CD14-positive monocyte (primary cell): ENCODE data around the gene EPB41L2. TPM values are rescaled to one million over a fixed set of nuclear protein-coding genes. Genes with fewer than 3 reads are reported as not detected.
A peak's percentile ranks its signal among the peaks of the same experiment; 100 is the strongest.

Source experiments
- DNase-seq, 3 donors: peaks; one replicate each; pipeline ENCODE4 v3.0.0-alpha.2; 2011 to 2022
- H2AFZ ChIP-seq: 2 replicates; pipeline ENCODE4 v1.6.0; 2012; ENCODE audit warnings: mild to moderate bottlenecking, low read depth, low read length, inconsistent platforms; ENCODE audit not compliant: insufficient read depth, poor library complexity, severe bottlenecking
- H3K27ac ChIP-seq, 2 donors: 1 replicate in 1 of 2; 2 replicates in 1 of 2; pipeline ENCODE4 v1.5.1; 2012 to 2013; ENCODE audit warnings: low read length in 2 of 2, control low read depth in 1 of 2, inconsistent platforms in 1 of 2, low read depth in 1 of 2, mild to moderate bottlenecking in 1 of 2
- H3K27me3 ChIP-seq, 2 donors: one replicate each; pipeline versions ENCODE4 v1.6.0 to v1.6.1; 2011 to 2013; ENCODE audit warnings: low read length in 2 of 2; ENCODE audit not compliant: control insufficient read depth in 2 of 2, insufficient read depth in 2 of 2
- H3K36me3 ChIP-seq, 2 donors: replicated peaks in 1 of 2; 1 replicate in 1 of 2; 2 replicates in 1 of 2; pipeline versions ENCODE4 v1.5.1 to v1.6.1; 2012 to 2013; ENCODE audit warnings: low read length in 2 of 2, control low read depth in 1 of 2, inconsistent platforms in 1 of 2, mild to moderate bottlenecking in 1 of 2; ENCODE audit not compliant: insufficient read depth in 2 of 2, control insufficient read depth in 1 of 2
- H3K4me1 ChIP-seq, 2 donors: 1 replicate in 1 of 2; 2 replicates in 1 of 2; pipeline versions ENCODE4 v1.5.1 to v1.6.1; 2012 to 2013; ENCODE audit warnings: low read length in 2 of 2, control low read depth in 1 of 2, inconsistent platforms in 1 of 2, mild to moderate bottlenecking in 1 of 2, moderate library complexity in 1 of 2; ENCODE audit not compliant: insufficient read depth in 2 of 2, control insufficient read depth in 1 of 2
- H3K4me2 ChIP-seq: replicated peaks from 2 replicates; pipeline ENCODE3; 2012; ENCODE audit warnings: low read length, moderate library complexity, mild to moderate bottlenecking; ENCODE audit not compliant: poor library complexity, severe bottlenecking; ENCODE audit errors: extremely low read depth
- H3K4me3 ChIP-seq, 3 experiments: fragments of 200-600 bp in 1 of 3; sonication (generic) in 1 of 3; replicated peaks in 1 of 3; 1 replicate in 2 of 3; 2 replicates in 1 of 3; pipeline ENCODE4 v1.5.1; 2011 to 2013; ENCODE audit warnings: low read length in 3 of 3, mild to moderate bottlenecking in 3 of 3, control low read depth in 2 of 3, low read depth in 2 of 3, inconsistent platforms in 1 of 3, moderate library complexity in 1 of 3
- H3K79me2 ChIP-seq: 2 replicates; pipeline ENCODE4 v1.6.0; 2012; ENCODE audit warnings: mild to moderate bottlenecking, control low read depth, inconsistent platforms, low read length, moderate library complexity; ENCODE audit not compliant: insufficient read depth
- H3K9ac ChIP-seq: 2 replicates; pipeline ENCODE4 v1.6.0; 2017; ENCODE audit warnings: low read length, mild to moderate bottlenecking; ENCODE audit not compliant: insufficient read depth, poor library complexity, severe bottlenecking
- H3K9me3 ChIP-seq, 2 donors: replicated peaks in 1 of 2; 1 replicate in 1 of 2; 2 replicates in 1 of 2; pipeline versions ENCODE4 v1.5.1 to v1.6.1; 2012 to 2013; ENCODE audit warnings: low read length in 2 of 2, control low read depth in 1 of 2; ENCODE audit not compliant: control insufficient read depth in 1 of 2, insufficient read depth in 1 of 2
- H4K20me1 ChIP-seq: 2 replicates; pipeline ENCODE4 v1.6.0; 2012; ENCODE audit warnings: mild to moderate bottlenecking, low read length, control low read depth, moderate library complexity; ENCODE audit not compliant: insufficient read depth
- H3K27ac Mint-ChIP-seq, 7 donors: one replicate each; pipeline ENCODE4 v1.8.0; 2020; ENCODE audit warnings: mild to moderate bottlenecking in 7 of 7, mixed read lengths in 7 of 7, moderate library complexity in 6 of 7, inconsistent platforms in 2 of 7
- H3K27me3 Mint-ChIP-seq, 3 donors: one replicate each; pipeline ENCODE4 v1.8.0; 2021 to 2022; ENCODE audit warnings: low read depth in 3 of 3, mild to moderate bottlenecking in 3 of 3, mixed read lengths in 3 of 3, moderate library complexity in 3 of 3, inconsistent platforms in 1 of 3
- H3K36me3 Mint-ChIP-seq, 2 donors: one replicate each; pipeline ENCODE4 v1.8.0; 2020; ENCODE audit warnings: mixed read lengths in 2 of 2, inconsistent platforms in 1 of 2, mild to moderate bottlenecking in 1 of 2
- H3K4me1 Mint-ChIP-seq: one replicate; pipeline ENCODE4 v1.8.0; 2020; ENCODE audit warnings: mild to moderate bottlenecking, mixed read lengths
- H3K4me3 Mint-ChIP-seq, 2 donors: one replicate each; pipeline ENCODE4 v1.8.0; 2020; ENCODE audit warnings: mild to moderate bottlenecking in 2 of 2, mixed read lengths in 2 of 2, moderate library complexity in 1 of 2
- H3K9me3 Mint-ChIP-seq, 7 donors: one replicate each; pipeline ENCODE4 v1.8.0; 2020 to 2022; ENCODE audit warnings: mixed read lengths in 7 of 7, mild to moderate bottlenecking in 6 of 7, moderate library complexity in 6 of 7, inconsistent platforms in 2 of 7
- WGBS: methylation state at CpG from one replicate; pipeline ENCODE4 v1.1.5; 2013; ENCODE audit warnings: missing lambda C conversion rate; ENCODE audit not compliant: insufficient coverage; 5-methylcytosine and 5-hydroxymethylcytosine counted together
- intact Hi-C, 2 donors: fragments of 100-400 bp; cut with micrococcal nuclease; formaldehyde crosslinking; loops; one replicate each; pipeline versions ENCODE4 v1.15.0 to v1.15.1; 2023
- polyA plus RNA-seq, 3 donors: library from polyadenylated mRNA; depleted of rRNA in 1 of 3; unstranded in 2 of 3; stranded (reverse) in 1 of 3; fragments of 300-500 nt in 2 of 3; fragments of >200 nt in 1 of 3; fragmentation: Illumina TruSeq in 2 of 3; gene quantifications; 1 replicate in 2 of 3; 2 replicates in 1 of 3; pipeline ENCODE4 v1.2.3, GENCODE V29; 2012 to 2021
- TF ChIP-seq, protein P1 (sequence below): fragments of 200-600 bp; IDR thresholded peaks from one replicate; pipeline ENCODE4 v1.8.0; 2022; ENCODE audit warnings: antibody characterized with exemption, mild to moderate bottlenecking

EPB41L2 gene
- polyA plus RNA-seq, 3 donors = 3.4 to 7.2 (median 4.6) TPM

DNA sequence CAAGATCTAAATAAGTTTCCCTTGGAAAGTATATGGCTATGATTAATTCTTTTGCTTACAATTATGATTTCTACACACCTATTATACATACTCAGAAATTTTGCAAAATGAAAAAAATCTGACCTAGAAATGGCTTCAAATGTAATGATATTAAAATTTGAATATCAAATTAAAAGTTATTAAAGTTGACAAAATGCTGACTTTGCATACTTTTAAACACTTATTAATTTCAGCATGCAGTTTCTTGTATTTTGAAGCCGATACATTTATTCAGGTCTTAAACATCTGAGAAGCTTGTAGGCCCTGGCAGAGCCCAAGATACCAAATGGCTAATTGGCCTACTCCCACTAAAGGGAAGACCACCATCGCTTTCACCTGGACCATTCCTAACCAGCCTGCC, 176.1 kb downstream of the EPB41L2 start:
- Histone ChIP-seq H3K36me3 (no peaks in the 10 kb centered on the region), H4K20me1 (no peaks in the 10 kb centered on the region), H3K4me2 (no peak overlapping the region), H2AFZ (no peak overlapping the region), H3K9me3 (no peaks in the 10 kb centered on the region), H3K27ac (no peak overlapping the region), H3K9ac (no peak overlapping the region), H3K27me3 (no peaks in the 10 kb centered on the region), H3K4me1 (no peaks in the 10 kb centered on the region), H3K4me3 (no peak overlapping the region), H3K79me2 (no peaks in the 10 kb centered on the region)
- no peak for DNase-seq
- TF ChIP-seq, protein P1, sequence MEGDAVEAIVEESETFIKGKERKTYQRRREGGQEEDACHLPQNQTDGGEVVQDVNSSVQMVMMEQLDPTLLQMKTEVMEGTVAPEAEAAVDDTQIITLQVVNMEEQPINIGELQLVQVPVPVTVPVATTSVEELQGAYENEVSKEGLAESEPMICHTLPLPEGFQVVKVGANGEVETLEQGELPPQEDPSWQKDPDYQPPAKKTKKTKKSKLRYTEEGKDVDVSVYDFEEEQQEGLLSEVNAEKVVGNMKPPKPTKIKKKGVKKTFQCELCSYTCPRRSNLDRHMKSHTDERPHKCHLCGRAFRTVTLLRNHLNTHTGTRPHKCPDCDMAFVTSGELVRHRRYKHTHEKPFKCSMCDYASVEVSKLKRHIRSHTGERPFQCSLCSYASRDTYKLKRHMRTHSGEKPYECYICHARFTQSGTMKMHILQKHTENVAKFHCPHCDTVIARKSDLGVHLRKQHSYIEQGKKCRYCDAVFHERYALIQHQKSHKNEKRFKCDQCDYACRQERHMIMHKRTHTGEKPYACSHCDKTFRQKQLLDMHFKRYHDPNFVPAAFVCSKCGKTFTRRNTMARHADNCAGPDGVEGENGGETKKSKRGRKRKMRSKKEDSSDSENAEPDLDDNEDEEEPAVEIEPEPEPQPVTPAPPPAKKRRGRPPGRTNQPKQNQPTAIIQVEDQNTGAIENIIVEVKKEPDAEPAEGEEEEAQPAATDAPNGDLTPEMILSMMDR = no peak
- no peaks in the 10 kb centered on the region for H3K36me3 Mint-ChIP-seq
- intact Hi-C loops = loop anchor here (5.0 kb wide), 3 partner anchors 230 to 650 kb away; no protein-coding TSS in a partner anchor
- H3K4me1 Mint-ChIP-seq = peaks cover 6% of the 10 kb centered on the region
- peaks cover 0 to 3% (median 0%) of the 10 kb centered on the region in 3 donors for H3K27me3 Mint-ChIP-seq
- H3K27ac Mint-ChIP-seq = no peak overlapping the region
- WGBS = 100% methylated on average over 2 of the region's 2 CpGs
- H3K4me3 Mint-ChIP-seq = no peak overlapping the region
- H3K9me3 Mint-ChIP-seq = no peaks in the 10 kb centered on the region

DNA sequence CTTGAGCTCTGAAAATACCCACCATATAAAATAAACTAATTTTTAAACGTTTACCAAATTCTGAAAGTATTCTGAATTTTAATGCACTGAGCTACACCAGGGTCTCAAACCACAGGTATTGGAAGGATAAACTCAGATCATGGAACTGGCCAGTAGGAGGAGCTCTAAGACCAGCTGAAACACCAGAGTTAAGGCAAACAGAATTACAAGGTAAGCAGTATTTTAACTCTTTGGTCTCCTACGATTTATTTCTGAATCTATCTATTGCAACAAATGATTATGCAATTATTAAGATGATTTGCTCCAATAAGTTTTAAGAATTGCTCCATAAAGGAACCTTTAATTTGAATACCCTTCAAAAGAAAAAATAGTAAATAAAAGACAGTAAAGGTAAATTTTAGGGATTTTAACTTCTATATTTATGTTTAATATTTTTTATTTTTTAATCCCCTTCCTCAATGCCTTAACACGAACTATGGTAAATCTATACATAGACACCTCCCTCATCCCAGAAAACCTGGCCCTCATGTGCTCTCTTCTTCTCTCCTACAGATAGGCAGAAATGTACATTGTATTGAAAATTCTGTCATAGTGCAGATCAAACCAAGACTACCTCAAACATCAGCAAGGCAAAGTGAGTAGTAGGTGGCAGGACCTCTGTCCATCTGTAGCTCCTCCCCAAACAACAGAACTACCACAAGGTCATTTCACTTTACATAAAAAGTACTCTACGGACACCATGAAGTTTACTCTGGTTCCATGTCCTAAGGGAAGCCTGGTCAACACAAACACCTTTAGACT, 177.5 kb downstream of the EPB41L2 start:
- H3K27me3 ChIP-seq = no peaks in the 10 kb centered on the region
- H3K4me3 ChIP-seq = no peak overlapping the region
- no peaks in the 10 kb centered on the region for H3K4me1 ChIP-seq
- TF ChIP-seq, protein P1 = peak; percentile 96
- no peaks in the 10 kb centered on the region for H3K9me3 ChIP-seq
- peak; percentile 60 to 64 (median 64) for DNase-seq
- H3K36me3 Mint-ChIP-seq = peaks cover 0 to 2% of the 10 kb centered on the region in 2 donors
- peaks cover 6% of the 10 kb centered on the region for H3K4me1 Mint-ChIP-seq
- WGBS = 100% methylated on average over 1 of the region's 4 CpGs
- H2AFZ ChIP-seq = no peak overlapping the region
- H3K36me3 ChIP-seq = no peaks in the 10 kb centered on the region
- H3K9me3 Mint-ChIP-seq = no peaks in the 10 kb centered on the region
- H3K27ac Mint-ChIP-seq = no peak overlapping the region
- H3K4me3 Mint-ChIP-seq = no peak overlapping the region
- H4K20me1 ChIP-seq = no peaks in the 10 kb centered on the region
- H3K4me2 ChIP-seq = no peak overlapping the region
- no peak overlapping the region for H3K27ac ChIP-seq
- H3K27me3 Mint-ChIP-seq = peaks cover 0 to 3% (median 0%) of the 10 kb centered on the region in 3 donors
- intact Hi-C loops = loop anchor here (5.0 kb wide), 3 partner anchors 232 to 652 kb away; no protein-coding TSS in a partner anchor
- no peak overlapping the region for H3K9ac ChIP-seq
- H3K79me2 ChIP-seq = no peaks in the 10 kb centered on the region
